Nephron progenitor cell (in vitro differentiated cells): ENCODE results near the gene KCNQ1.
A peak's percentile ranks its signal among the peaks of the same experiment; 100 is the strongest.

Experiments used
- DNase-seq: peaks from one replicate; pipeline ENCODE4 v3.0.0; 2021
- H3K27ac Mint-ChIP-seq: 2 replicates; pipeline ENCODE4 v1.8.0; 2021; ENCODE audit warnings: mild to moderate bottlenecking, moderate library complexity, mixed read lengths
- H3K27me3 Mint-ChIP-seq: 2 replicates; pipeline ENCODE4 v1.8.0; 2021; ENCODE audit warnings: mild to moderate bottlenecking, low read depth, mixed read lengths; ENCODE audit not compliant: poor library complexity
- H3K36me3 Mint-ChIP-seq: 2 replicates; pipeline ENCODE4 v1.8.0; 2021; ENCODE audit warnings: low read depth, mixed read lengths
- H3K4me1 Mint-ChIP-seq: 2 replicates; pipeline ENCODE4 v1.8.0; 2021; ENCODE audit warnings: mixed read lengths
- H3K4me3 Mint-ChIP-seq: 2 replicates; pipeline ENCODE4 v1.8.0; 2021; ENCODE audit warnings: mild to moderate bottlenecking, moderate library complexity, mixed read lengths
- H3K9me3 Mint-ChIP-seq: 2 replicates; pipeline ENCODE4 v1.8.0; 2021; ENCODE audit warnings: mild to moderate bottlenecking, moderate library complexity, mixed read lengths
- CTCF ChIP-seq: fragments of 200-600 bp; sonication (generic); IDR thresholded peaks from 2 replicates; pipeline ENCODE4 v1.5.0; 2021; ENCODE audit warnings: antibody characterized with exemption

The KCNQ1 gene

GRCh38 chr11:2553886-2554285 is 109.1 kb downstream of the KCNQ1 start:
- no peak for DNase-seq
- TF ChIP-seq CTCF, result no peak
- peaks cover 35% of the 10 kb centered on the region for H3K4me1 Mint-ChIP-seq
- H3K9me3 Mint-ChIP-seq, result peaks cover 46% of the 10 kb centered on the region
- H3K27me3 Mint-ChIP-seq, result peaks cover 13% of the 10 kb centered on the region
- no peak overlapping the region for H3K27ac Mint-ChIP-seq
- peaks cover 26% of the 10 kb centered on the region for H3K36me3 Mint-ChIP-seq
- H3K4me3 Mint-ChIP-seq, result peak overlapping the region; percentile 38

- TF ChIP-seq CTCF, result no peak
- Mint-ChIP-seq H3K27me3 (peaks cover 13% of the 10 kb centered on the region), H3K36me3 (peaks cover 26% of the 10 kb centered on the region), H3K4me1 (peaks cover 35% of the 10 kb centered on the region), H3K4me3 (peak overlapping the region; percentile 38), H3K27ac (peak overlapping the region; percentile 90), H3K9me3 (peaks cover 46% of the 10 kb centered on the region)
- DNase-seq, result no peak
These were observed 109.8 kb downstream of the KCNQ1 start for GRCh38 chr11:2554338-2555207.

GRCh38 chr11:2555336-2555735 is 110.5 kb downstream of the KCNQ1 start:
- DNase-seq, result no peak
- Mint-ChIP-seq H3K4me3 (peak overlapping the region; percentile 37), H3K36me3 (peaks cover 26% of the 10 kb centered on the region), H3K27me3 (peaks cover 8% of the 10 kb centered on the region), H3K9me3 (peaks cover 44% of the 10 kb centered on the region), H3K27ac (peak overlapping the region; percentile 90), H3K4me1 (peaks cover 30% of the 10 kb centered on the region)
- no peak for TF ChIP-seq CTCF

- Mint-ChIP-seq H3K36me3 (peaks cover 26% of the 10 kb centered on the region), H3K27me3 (peaks cover 8% of the 10 kb centered on the region), H3K27ac (no peak overlapping the region), H3K9me3 (peaks cover 41% of the 10 kb centered on the region), H3K4me1 (peaks cover 30% of the 10 kb centered on the region), H3K4me3 (no peak overlapping the region)
- no peak for DNase-seq
- no peak for TF ChIP-seq CTCF
These were observed 111.1 kb downstream of the KCNQ1 start for GRCh38 chr11:2555891-2556290.

- TF ChIP-seq CTCF, result no peak
- peaks cover 26% of the 10 kb centered on the region for H3K9me3 Mint-ChIP-seq
- peaks cover 30% of the 10 kb centered on the region for H3K4me1 Mint-ChIP-seq
- no peak overlapping the region for H3K4me3 Mint-ChIP-seq
- no peak for DNase-seq
- no peak overlapping the region for H3K27ac Mint-ChIP-seq
- H3K36me3 Mint-ChIP-seq, result peaks cover 16% of the 10 kb centered on the region
- peaks cover 8% of the 10 kb centered on the region for H3K27me3 Mint-ChIP-seq
These were observed 112.6 kb downstream of the KCNQ1 start for GRCh38 chr11:2557381-2557780.

- peaks cover 18% of the 10 kb centered on the region for H3K9me3 Mint-ChIP-seq
- H3K27ac Mint-ChIP-seq, result no peak overlapping the region
- peaks cover 10% of the 10 kb centered on the region for H3K36me3 Mint-ChIP-seq
- peaks cover 1% of the 10 kb centered on the region for H3K27me3 Mint-ChIP-seq
- no peak for TF ChIP-seq CTCF
- no peak for DNase-seq
- no peak overlapping the region for H3K4me3 Mint-ChIP-seq
- H3K4me1 Mint-ChIP-seq, result peaks cover 39% of the 10 kb centered on the region
These were observed 113.6 kb downstream of the KCNQ1 start for GRCh38 chr11:2558397-2558796.
